GM19035 (cell line): ENCODE results near the gene MYL6B.

ENCODE experiments used
- ATAC-seq: cut with Tn5 transposase; IDR thresholded peaks from one replicate; pipeline ENCODE4 v1.9.1; 2021; ENCODE audit not compliant: unreplicated experiment

MYL6B gene

GRCh38 chr12:56121204-56121870 lies 31.1 kb upstream of the MYL6B start:
- no peak for ATAC-seq

GRCh38 chr12:56122637-56123036 lies 29.8 kb upstream of the MYL6B start:
- no peak for ATAC-seq

GRCh38 chr12:56124133-56124532 lies 28.3 kb upstream of the MYL6B start:
- no peak for ATAC-seq

- ATAC-seq, result no peak
Observed at GRCh38 chr12:56126732-56127239, 25.6 kb upstream of the MYL6B start.

GRCh38 chr12:56127485-56127887 lies 24.9 kb upstream of the MYL6B start:
- ATAC-seq, result no peak

GRCh38 chr12:56127888-56128669 lies 24.3 kb upstream of the MYL6B start, which contains the start of gene ESYT1:
ESYT1 (plus strand) TSS chr12:56128267; CDS start chr12:56128320, 53 bp downstream.
- ATAC-seq, result peak; percentile 92

- no peak for ATAC-seq
Observed at GRCh38 chr12:56128670-56129205, 23.6 kb upstream of the MYL6B start.

- ATAC-seq, result peak; percentile 30
Observed at GRCh38 chr12:56129206-56129941, 23.0 kb upstream of the MYL6B start.

GRCh38 chr12:56129942-56130495 lies 22.4 kb upstream of the MYL6B start:
- no peak for ATAC-seq

- no peak for ATAC-seq
Observed at GRCh38 chr12:56130876-56131275, 21.5 kb upstream of the MYL6B start.

GRCh38 chr12:56134897-56135296 lies 17.5 kb upstream of the MYL6B start:
- no peak for ATAC-seq

- no peak for ATAC-seq
Observed at GRCh38 chr12:56137853-56138571, 14.4 kb upstream of the MYL6B start.

GRCh38 chr12:56141946-56142784 lies 10.2 kb upstream of the MYL6B start:
- no peak for ATAC-seq

GRCh38 chr12:56143217-56143616 lies 9.2 kb upstream of the MYL6B start:
- no peak for ATAC-seq

GRCh38 chr12:56143870-56144269 lies 8.5 kb upstream of the MYL6B start:
- no peak for ATAC-seq

GRCh38 chr12:56145217-56145616 lies 7.2 kb upstream of the MYL6B start:
- ATAC-seq, result no peak

- no peak for ATAC-seq
Observed at GRCh38 chr12:56146492-56147460, 5.6 kb upstream of the MYL6B start.

- ATAC-seq, result no peak
Observed at GRCh38 chr12:56150563-56150962, 1.8 kb upstream of the MYL6B start.
